ENCODE measurements around the gene PDK1.

GRCh38 chr2:172612051-172612450 lies 56.2 kb downstream of the PDK1 start:
- TF ChIP-seq PAX5 (IDR thresholded peaks at IDR 0.05; ENCODE audit: insufficient read depth, low read length, severe bottlenecking) (no peak), SPI1 (IDR thresholded peaks at IDR 0.05; ENCODE audit: low read depth, low read length) (no peak)

All from GM12891 (cell line).